GM21390 (cell line): Measurements from ENCODE around the gene OR10C1.

Experiments
- ATAC-seq: cut with Tn5 transposase; IDR thresholded peaks from one replicate; pipeline ENCODE4 v1.9.1; 2021; ENCODE audit not compliant: unreplicated experiment

OR10C1 gene

DNA sequence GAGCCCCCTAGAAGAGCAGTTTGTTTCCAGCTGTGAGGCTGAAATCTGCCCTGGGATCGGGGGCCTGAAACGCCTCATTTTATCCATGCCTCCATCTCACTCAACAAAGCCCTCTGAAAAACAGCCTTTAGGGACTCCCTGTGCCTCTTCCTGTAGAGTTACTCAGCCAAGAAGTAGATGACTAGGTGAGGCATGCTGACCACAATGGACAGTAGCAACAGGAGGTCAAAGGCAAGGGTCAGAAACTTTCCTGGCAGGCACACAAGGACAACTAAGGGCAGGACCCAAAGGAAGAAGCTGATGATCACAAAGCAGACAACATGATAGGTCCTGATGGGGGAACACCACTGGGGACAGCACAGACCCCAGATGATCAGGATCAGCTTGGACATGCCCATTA lies 35.9 kb downstream of the OR10C1 start:
- ATAC-seq = no peak

DNA sequence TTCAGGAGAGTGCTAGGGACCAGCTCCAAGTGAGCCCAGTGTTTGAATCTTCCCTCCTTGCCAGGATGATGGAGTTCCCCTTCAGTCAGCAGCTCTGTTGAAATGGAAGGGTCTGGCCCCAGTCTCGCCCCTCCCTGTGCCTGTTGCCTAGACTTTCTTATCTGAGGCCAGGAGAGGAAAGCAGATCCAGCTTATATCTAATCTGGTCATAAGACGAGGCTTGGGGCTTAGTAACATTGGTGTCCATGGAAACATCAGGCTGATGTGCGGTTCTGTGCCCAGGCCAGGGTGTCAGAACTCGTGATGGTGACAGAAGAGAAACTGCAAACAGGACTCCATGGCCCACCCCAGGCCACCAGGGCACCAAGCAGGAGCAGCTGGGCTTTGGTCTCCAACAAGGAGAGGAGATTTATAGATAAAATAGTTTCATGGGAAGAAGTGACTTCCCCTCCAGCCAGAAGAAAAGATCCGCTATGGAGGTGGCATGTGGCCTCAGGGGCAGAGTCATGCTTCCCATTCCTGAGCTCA lies 38.9 kb downstream of the OR10C1 start:
- no peak for ATAC-seq

GRCh38 chr6:29478740-29479139 lies 39.6 kb downstream of the OR10C1 start:
- no peak for ATAC-seq

DNA sequence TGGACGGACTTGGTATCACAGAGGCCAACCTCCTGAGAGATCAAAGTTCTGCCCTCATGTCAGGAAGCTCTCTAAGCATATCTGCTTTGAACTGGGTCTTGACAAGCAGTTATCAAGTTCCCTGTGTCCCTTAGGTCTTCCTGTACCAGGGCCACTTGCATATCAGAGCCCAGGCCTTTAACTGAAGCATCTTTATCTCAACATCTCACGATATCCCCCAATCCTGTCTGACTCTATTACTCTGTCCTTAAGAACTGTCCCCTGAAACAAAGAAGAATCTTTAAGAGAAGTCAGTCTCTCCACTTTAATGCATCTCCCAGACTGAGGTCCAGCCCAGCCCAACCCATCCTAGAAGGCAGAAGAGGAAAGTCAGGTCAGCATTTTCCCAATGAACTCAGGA lies 40.5 kb downstream of the OR10C1 start:
- ATAC-seq = no peak

DNA sequence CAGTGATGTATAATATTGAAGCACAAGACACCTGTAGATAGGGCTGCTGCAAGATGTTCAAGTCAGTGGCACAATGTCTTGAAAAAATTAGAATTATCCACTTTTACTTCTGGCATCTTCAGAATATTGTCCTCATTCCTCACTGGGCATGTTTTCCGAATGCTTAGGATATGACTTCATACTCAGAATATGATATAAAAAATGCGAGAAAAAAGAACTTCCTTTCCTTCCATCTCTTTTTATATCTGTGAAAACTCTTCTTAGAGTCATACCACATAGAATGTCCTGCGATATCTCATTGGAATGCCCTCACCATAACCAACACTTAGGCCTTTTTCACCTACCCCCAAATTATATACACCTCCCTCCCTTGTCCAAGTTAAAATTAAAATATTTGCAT lies 44.1 kb downstream of the OR10C1 start:
- no peak for ATAC-seq

- no peak for ATAC-seq
Measured at GRCh38 chr6:29483735-29484134, 44.6 kb downstream of the OR10C1 start.

- ATAC-seq = no peak
Measured at GRCh38 chr6:29486577-29486976, 47.5 kb downstream of the OR10C1 start.

DNA sequence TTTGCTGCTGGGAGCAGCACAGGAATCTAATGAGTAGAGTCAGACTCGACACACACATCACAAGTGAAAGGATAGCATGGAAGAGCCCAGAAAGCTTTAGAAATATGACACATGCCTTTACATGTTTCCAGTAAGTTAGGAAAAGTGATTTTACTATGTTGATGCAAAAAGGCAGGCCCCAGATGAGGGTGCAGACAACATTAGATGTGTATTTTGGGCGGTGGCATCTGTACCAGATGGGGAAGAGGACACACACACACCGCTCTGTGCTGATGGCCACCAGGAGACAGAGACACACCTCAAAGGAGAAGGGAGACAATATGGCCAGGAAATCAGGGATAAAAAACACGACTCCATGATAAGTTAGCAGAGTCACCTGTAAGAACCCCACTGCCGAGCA lies 48.0 kb downstream of the OR10C1 start:
- no peak for ATAC-seq

GRCh38 chr6:29487660-29488059 lies 48.6 kb downstream of the OR10C1 start, which contains the start of gene MAS1L:
Gene MAS1L, minus strand, starts transcription at chr6:29487956. Its CDS starts 54 bp downstream, at chr6:29487902.
- ATAC-seq = no peak

- no peak for ATAC-seq
Measured at GRCh38 chr6:29488874-29489273, 49.8 kb downstream of the OR10C1 start.

- no peak for ATAC-seq
Measured at GRCh38 chr6:29489286-29489685, 50.2 kb downstream of the OR10C1 start.

GRCh38 chr6:29490055-29490454 lies 50.9 kb downstream of the OR10C1 start:
- ATAC-seq = no peak

DNA sequence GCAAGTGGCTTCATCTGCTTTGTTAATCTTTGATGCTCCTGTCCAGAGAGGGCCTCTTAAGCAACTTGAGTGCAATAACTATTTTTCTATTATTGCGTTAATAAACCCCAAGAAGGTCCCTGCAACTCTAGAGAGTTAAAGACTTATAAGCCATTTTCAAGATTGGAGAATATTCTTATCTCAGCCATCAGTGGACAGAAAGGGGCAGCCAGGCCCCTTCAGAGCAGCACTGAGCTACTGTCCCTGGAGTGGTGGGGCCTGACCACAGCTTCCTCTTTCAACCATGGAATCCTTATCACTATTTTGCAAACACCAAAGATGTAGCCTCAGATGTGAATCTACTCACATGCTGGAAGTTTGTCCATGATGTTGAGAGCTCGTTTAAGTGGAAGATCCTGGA lies 51.4 kb downstream of the OR10C1 start:
- ATAC-seq = no peak
